Breast epithelium (tissue), 3 donors: ENCODE measurements around the gene TIPRL.

Experiments
- POLR2A ChIP-seq: fragments of 450-650 bp; IDR thresholded peaks from one replicate; pipeline ENCODE4 v1.6.1; 2016; ENCODE audit warnings: antibody characterized with exemption, mild to moderate bottlenecking, moderate library complexity
- POLR2AphosphoS5 ChIP-seq, 3 donors: sonication (generic); formaldehyde crosslinking; IDR thresholded peaks; one replicate each; pipeline ENCODE4 v1.6.1; 2017; ENCODE audit warnings: antibody characterized with exemption in 3 of 3
- TF ChIP-seq, protein P1 (sequence below), 3 donors: fragments of 450-650 bp; IDR thresholded peaks; one replicate each; pipeline ENCODE4 v1.5.1; 2016 to 2017; ENCODE audit warnings: antibody characterized with exemption in 3 of 3, mild to moderate bottlenecking in 3 of 3, moderate library complexity in 3 of 3

DNA sequence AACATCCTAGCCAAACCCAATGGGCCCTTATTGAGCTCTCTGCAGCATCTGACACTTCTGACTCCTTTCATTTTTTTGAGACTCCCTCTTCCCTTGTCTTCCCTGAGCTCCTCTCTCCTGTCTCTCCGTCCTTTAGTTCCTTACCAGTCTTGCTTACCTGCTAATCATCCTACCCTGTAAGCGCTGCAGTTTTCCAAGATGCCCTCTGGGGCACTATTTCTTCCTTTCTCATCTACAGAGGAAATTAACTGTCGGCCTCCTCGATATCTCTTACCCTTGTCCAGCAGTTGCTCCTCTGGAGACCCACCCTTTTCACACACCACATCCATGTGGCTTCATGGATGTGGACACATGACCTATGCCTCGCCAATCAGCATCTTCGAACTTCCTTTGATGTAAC, 48.8 kb upstream of the TIPRL start:
- TF ChIP-seq POLR2AphosphoS5 (IDR thresholded peaks at IDR 0.05) (no peak), POLR2A (no peak)
- TF ChIP-seq, protein P1, sequence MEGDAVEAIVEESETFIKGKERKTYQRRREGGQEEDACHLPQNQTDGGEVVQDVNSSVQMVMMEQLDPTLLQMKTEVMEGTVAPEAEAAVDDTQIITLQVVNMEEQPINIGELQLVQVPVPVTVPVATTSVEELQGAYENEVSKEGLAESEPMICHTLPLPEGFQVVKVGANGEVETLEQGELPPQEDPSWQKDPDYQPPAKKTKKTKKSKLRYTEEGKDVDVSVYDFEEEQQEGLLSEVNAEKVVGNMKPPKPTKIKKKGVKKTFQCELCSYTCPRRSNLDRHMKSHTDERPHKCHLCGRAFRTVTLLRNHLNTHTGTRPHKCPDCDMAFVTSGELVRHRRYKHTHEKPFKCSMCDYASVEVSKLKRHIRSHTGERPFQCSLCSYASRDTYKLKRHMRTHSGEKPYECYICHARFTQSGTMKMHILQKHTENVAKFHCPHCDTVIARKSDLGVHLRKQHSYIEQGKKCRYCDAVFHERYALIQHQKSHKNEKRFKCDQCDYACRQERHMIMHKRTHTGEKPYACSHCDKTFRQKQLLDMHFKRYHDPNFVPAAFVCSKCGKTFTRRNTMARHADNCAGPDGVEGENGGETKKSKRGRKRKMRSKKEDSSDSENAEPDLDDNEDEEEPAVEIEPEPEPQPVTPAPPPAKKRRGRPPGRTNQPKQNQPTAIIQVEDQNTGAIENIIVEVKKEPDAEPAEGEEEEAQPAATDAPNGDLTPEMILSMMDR (IDR thresholded peaks at IDR 0.05): no peak
